Astrocyte of the cerebellum (primary cell): Measurements from ENCODE around the gene CMTM8.

ENCODE experiments used
- DNase-seq: peaks from one replicate; pipeline ENCODE4 v3.0.0-alpha.2; 2011; ENCODE audit warnings: low read depth
- H3K4me3 ChIP-seq: 2 replicates; pipeline ENCODE4 v1.5.1; 2011; ENCODE audit warnings: mild to moderate bottlenecking, low read depth, low read length, moderate library complexity
- in situ Hi-C: cut with HindIII; loops from 2 replicates; pipeline ENCODE4 v1.10.0; 2017; ENCODE audit warnings: low sequenced_read_pairs
- TF ChIP-seq, protein P1 (sequence below): IDR thresholded peaks from 2 replicates; pipeline ENCODE4 v1.5.1; 2012; ENCODE audit warnings: low read length, low read depth, moderate library complexity, mild to moderate bottlenecking; ENCODE audit errors: missing control alignments

Gene CMTM8

GRCh38 chr3:32354362-32354778 is 115.9 kb downstream of the CMTM8 start:
- in situ Hi-C loops, result no loop called here
- no peak overlapping the region for H3K4me3 ChIP-seq
- no peak for DNase-seq
- TF ChIP-seq, protein P1, sequence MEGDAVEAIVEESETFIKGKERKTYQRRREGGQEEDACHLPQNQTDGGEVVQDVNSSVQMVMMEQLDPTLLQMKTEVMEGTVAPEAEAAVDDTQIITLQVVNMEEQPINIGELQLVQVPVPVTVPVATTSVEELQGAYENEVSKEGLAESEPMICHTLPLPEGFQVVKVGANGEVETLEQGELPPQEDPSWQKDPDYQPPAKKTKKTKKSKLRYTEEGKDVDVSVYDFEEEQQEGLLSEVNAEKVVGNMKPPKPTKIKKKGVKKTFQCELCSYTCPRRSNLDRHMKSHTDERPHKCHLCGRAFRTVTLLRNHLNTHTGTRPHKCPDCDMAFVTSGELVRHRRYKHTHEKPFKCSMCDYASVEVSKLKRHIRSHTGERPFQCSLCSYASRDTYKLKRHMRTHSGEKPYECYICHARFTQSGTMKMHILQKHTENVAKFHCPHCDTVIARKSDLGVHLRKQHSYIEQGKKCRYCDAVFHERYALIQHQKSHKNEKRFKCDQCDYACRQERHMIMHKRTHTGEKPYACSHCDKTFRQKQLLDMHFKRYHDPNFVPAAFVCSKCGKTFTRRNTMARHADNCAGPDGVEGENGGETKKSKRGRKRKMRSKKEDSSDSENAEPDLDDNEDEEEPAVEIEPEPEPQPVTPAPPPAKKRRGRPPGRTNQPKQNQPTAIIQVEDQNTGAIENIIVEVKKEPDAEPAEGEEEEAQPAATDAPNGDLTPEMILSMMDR, result no peak

GRCh38 chr3:32355751-32356291 is 117.3 kb downstream of the CMTM8 start:
- DNase-seq, result no peak
- in situ Hi-C loops, result no loop called here
- no peak overlapping the region for H3K4me3 ChIP-seq
- TF ChIP-seq, protein P1, result no peak

DNA sequence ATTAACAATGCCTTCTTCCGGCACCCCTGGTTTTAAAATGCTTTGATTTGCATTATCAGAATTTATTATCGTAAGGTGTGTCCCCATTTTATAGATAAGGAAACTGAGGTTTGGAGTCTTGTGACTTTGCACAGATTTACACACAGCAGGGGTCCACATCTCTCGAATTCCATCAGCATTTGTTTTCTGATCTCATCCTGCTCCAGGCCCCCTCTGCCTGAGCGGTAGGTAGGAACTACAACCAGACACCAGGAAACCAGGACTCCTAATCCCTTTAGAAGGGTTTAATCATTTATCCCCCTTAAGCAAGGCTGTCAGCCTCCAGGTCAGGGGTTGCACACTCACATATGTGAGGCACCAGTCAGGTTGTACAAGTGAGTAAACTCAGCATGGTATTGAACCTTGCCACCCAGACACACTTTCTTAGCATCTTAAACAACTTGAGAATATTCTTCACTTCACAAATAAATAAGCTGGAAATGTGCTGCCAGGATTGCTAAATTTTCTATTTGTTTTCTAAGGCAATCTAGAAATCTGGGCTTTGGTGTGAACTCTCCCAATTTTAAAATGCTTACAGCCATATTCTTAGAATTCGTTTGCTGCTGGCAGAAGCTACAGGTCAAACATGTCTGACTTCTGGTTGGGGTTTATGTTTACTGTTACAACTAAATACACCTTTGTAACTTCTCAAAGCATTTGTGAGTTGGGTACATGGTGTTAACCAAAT is 121.4 kb downstream of the CMTM8 start:
- no peak overlapping the region for H3K4me3 ChIP-seq
- DNase-seq, result no peak
- TF ChIP-seq, protein P1, result no peak
- in situ Hi-C loops, result no loop called here

- no peak overlapping the region for H3K4me3 ChIP-seq
- no peak for DNase-seq
- in situ Hi-C loops, result no loop called here
- TF ChIP-seq, protein P1, result no peak
These were observed 122.0 kb downstream of the CMTM8 start for GRCh38 chr3:32360493-32360827.

DNA sequence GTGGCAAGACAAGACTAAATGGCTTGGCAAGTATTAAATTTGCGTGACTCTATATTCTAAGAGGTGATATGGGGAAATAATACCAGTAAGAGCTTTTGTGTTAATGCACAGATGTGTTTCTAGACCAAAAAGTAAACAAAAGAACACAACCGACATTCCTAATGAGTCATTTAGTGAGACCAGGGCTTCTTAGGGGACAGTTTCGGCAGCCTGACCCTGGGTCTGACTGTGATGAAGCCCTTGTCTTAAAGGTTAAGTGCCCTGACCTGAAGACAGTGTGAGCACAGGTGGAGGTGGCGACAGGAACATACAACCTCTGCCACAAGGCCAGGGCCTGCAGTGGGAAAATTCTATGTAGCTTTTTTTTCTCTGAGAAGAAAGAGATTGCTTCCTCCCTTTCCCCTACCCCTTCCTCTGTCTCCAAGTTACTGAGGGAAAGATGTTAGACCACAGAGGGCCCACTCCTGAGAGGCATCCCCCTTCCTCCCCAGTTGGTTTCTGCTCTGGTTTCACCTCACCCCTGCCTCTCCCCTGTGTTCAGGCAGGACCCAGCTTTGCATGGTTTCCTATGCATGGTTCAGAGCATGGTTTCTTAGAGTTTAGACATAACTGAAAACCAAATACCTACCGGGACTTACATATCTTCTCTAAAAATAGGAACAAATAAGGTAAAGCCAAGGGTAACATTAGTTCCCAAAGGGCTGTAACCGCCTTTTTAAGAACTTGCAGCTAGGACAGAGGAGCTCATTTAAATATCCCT is 128.3 kb downstream of the CMTM8 start:
- H3K4me3 ChIP-seq, result no peak overlapping the region
- in situ Hi-C loops, result no loop called here
- no peak for DNase-seq
- TF ChIP-seq, protein P1, result no peak

GRCh38 chr3:32367442-32367841 is 129.0 kb downstream of the CMTM8 start:
- TF ChIP-seq, protein P1, result no peak
- in situ Hi-C loops, result no loop called here
- H3K4me3 ChIP-seq, result no peak overlapping the region
- no peak for DNase-seq
